ENCODE results near the gene PFKFB4.

PFKFB4 gene

GRCh38 chr3:48584836-48585235, 28.2 kb upstream of the PFKFB4 start:
- no peak for DNase-seq (ENCODE audit: low spot score)

DNA sequence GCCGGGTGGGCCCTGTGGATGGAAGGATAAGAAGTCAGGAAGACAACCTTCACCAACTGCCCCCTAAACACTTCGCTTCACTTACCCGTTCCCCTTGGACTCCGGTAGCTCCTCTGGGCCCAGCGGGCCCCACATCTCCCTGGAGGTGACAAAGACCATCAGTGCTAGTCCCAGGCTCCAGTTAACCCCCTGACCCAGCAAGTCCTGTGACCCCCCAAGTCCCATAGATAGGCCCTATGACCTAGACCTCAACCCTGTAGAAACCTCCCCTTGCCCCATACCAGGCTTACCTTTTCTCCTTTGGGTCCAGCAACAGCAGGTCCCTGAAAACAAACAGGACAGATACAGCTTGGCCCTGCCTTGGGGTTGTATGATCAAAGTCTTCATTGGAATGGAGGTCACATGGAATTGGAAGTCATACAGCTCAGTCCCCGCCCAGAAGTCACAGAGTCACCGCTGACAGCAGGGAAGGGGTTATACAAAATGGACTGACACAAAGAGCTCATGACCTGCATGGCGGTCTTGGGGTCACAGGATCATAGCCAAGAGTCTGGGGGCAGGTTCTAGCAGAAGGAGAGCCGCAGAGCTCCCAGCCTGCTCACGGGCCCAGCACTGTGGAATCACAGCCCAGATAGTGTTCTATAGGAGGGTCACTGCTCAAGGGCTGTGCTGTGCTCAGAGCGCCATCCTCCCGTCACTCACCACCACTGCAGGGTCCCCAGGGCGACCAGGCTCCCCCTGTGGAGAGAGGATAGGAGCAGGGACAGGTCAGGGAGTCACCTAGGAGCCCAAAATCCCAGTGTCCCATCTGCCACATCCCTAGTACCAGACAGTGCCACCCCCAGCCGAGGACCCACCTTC, 25.2 kb upstream of the PFKFB4 start:
- DNase-seq (ENCODE audit: low spot score): no peak

DNA sequence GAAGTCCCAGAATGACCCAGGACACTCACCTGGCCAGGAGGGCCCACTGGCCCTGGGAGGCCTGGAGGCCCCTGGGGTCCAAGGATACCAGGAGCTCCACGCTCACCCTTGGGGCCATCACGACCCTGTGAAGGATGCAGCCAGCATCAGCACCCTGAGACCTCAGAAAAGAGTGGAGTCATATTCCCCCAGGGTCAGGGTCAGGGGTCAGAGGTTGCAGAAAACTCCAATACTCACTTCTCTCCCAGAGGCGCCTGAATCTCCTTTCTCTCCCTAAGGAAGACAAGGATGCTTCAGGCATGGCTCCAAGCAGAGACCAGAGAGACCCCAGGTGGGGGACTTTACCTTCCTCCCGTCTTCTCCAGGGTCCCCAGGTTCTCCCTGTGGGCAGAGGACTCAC, 20.0 kb upstream of the PFKFB4 start:
- no peak for DNase-seq (ENCODE audit: low spot score)

- DNase-seq (ENCODE audit: low spot score): no peak
These were observed 18.8 kb upstream of the PFKFB4 start for GRCh38 chr3:48575366-48575765.

DNA sequence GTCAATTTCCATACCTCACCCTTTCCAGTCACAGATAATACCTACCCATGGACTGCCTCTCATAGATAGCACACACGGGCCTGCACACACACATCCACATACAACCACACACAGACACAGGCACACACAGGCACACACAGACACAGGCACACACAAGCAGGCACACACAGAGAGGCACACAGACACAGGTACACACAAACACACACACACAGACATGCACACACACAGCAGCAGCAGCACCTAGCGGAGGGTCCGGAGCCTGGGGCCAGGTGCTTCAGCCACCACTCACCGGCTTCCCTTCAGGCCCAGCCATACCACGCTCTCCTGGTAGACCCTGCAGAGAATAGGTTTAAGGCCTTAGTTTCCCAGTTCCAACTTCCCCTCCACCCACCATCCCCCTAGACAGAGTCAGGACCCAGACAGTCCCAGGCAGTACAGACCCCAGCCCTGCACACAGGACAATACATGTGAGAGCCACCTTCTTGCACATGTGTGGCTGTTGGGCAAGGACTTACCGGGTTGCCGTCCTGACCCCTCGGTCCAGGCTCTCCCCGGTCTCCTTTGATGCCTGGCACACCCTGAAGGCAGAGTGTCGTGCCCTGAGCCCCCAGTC, 17.5 kb upstream of the PFKFB4 start:
- DNase-seq (ENCODE audit: low spot score): no peak

DNA sequence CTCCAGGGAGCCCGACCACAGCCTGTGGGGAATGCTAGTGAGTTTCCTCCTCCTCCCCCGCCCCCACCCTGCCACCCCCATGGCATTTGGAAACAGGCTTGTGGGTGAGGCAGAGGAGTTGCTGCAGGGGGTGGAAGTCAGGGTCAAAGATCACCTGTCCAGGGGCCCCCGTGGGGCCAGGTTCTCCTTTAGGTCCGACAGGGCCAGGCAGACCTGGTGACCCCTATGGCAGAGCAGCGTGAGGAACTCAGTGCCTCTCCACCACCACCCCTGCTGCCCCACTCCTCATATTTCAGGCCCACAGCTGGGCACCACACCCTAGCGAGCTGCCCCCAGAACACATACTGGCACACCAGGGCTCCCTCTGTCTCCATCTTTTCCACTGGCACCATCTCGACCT, 15.9 kb upstream of the PFKFB4 start:
- no peak for DNase-seq (ENCODE audit: low spot score)

- no peak for DNase-seq (ENCODE audit: low spot score)
These were observed 15.3 kb upstream of the PFKFB4 start for GRCh38 chr3:48571938-48572337.

DNA sequence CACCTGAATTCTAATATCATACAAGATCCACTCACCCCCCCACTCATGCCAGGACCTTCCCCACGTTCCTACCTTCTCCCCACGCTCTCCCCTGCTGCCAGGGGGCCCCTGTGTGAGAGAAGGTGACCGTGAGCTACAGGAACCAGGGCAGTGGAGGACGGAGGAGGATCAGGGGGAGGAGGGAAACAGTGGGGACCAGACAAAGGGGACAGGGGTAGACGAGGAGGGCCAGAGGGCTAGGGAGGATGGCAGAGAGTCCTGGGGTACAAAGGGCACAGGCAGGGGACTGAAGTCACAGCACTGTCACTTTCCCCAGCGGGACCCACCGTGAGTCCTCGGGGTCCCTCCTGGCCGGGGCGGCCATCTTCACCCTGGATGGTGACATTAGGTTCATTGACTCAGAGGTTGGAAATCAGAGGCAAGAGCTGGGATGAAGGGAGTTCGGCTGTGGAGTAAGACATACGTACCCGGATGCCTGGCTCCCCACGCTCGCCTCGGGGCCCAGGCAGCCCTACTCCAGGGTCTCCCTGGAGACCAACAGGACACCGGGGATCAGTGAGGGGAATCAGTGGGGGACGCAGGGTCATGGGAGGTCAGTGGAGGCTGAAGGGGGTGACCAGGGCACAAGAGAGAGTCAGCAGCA, 13.3 kb upstream of the PFKFB4 start:
- no peak for DNase-seq (ENCODE audit: low spot score)

DNA sequence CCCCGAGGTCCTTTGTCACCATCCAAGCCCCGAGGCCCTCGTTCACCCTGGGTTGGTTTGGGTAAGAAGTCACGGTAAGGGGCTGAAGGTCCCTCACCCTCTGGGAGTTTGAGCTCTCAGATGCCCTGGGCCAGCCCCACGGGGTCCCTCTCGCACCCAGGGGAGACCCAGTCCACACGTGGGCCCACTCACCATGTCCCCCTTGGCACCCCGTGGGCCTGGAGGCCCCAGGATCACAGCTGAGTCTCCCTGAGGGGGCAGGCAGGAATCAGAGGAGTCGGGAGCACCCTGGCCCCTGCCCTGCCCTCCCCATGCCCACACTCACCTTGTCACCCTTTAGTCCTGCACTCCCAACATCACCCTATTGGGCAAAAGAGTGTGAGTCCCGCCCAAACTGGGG, 12.8 kb upstream of the PFKFB4 start:
- DNase-seq (ENCODE audit: low spot score): no peak

DNA sequence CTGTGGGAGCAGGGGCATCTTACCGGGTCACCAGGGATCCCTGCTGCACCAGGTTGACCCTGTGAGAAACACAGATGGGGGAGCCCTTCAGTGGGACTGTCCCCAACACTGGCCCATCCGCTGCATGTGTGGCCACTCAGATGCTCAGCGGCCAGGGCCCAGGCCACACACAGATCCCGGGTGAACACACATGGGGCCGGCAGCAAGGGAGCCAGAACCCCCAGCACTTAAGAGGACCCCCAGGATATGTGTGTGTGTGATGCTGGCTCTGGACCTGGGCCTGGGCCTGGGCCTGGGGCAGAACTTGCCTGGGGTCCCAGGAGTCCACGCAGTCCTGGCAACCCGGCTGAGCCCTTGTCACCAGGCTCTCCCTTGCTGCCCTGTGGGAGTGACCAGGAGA, 11.9 kb upstream of the PFKFB4 start:
- no peak for DNase-seq (ENCODE audit: low spot score)

DNA sequence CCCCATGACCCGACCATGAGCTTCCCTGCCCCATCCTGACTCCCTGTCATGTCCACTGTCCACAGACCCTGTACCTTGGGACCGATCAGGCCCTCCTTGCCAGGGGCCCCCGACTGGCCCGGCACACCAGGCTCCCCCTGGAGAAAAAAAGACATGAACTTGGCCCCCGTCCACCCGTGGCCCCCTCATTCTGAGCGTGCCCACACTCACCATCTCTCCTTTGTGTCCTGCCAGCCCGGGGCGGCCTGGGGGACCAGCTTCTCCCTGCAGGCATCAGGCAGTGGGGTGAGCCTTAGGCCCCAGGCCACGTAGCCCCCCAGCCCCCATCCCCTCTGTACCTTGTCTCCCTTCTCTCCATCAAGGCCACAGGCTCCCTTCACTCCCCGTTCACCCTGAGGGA, 10.9 kb upstream of the PFKFB4 start:
- DNase-seq (ENCODE audit: low spot score): no peak

- no peak for DNase-seq (ENCODE audit: low spot score)
These were observed 10.5 kb upstream of the PFKFB4 start for GRCh38 chr3:48567090-48567489.

- no peak for DNase-seq (ENCODE audit: low spot score)
These were observed 9.8 kb upstream of the PFKFB4 start for GRCh38 chr3:48566401-48566760.

DNA sequence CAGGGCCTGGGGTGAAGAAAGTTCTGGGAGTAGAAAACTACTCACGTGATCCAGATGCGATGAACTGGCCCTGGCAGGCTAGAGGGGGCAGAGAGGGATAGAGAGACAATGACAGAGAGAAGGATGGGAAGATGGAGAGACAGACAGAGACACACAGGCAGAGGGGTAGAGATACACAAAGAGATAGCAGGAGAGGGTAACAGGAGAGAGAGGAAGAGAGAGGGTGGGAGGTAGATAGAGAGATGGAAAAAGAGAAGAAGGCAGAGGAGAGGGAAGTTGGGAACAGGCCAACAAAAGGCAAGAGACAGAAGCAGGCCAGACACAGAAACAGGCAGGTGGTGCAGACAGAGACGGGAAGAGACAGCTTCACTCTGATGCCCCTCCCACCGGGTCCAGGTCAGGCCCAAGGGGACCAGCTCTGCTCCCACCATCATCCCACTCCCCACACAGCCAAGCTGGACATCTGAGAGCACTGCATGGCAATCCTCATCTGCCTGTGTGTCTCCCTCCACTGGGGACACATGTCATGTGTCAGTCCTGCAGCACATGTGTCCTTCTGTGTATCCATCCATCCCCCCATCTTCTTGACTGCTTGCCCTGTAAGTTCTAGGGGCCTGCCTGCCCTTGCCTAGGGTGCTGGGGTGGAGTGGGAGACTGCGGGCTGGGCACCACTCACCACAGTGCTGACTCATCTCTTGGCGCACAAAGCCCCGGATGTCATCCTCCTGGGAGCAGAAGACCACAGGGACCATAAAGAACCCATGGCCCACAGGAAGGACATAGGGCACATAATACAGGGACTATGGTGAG, 9.2 kb upstream of the PFKFB4 start:
- no peak for DNase-seq (ENCODE audit: low spot score)

- DNase-seq (ENCODE audit: low spot score): no peak
These were observed 8.6 kb upstream of the PFKFB4 start for GRCh38 chr3:48565186-48565585.

DNA sequence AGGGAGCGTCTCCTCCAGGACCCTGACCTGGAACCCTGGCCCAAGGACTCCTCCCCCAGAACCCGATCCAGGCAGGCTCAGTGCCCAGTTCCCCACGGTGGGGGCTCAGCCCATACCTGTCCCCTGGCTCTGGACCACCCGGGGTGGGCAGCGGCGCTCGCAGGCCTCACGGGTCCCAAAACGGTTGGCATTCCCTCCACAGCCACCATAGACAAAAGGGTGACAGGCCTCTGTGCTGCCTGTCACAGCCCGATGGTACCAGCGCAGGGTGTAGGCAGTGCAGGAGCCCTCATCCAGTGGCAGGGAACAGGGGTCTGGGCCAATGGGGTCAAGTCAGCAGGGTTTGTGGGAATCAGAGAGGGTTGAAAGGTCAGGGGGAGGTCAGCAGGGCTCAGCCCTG, 8.1 kb upstream of the PFKFB4 start:
- no peak for DNase-seq (ENCODE audit: low spot score)

DNA sequence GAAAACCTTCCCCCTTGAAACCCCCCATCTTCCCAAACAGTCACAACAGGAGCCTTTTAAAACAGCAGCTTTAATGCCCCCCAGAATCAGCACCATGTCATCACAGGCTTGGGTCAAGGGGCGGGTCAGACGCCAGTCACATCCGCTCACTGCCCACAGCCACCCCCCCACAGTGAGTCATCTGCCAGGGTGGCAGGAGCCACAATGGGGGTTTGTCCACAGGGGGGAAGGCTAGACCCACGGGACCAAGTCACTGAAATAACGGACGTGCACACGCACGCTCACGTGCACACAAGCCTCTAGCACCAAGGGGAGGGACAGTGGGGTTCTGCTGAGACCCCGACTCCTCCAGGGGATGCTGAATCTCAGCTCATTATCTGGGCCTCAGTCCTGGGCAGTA, 7.4 kb upstream of the PFKFB4 start:
- DNase-seq (ENCODE audit: low spot score): no peak

GRCh38 chr3:48563382-48563918, 6.8 kb upstream of the PFKFB4 start, which contains the start of gene UCN2:
Gene UCN2 (minus strand): TSS chr3:48563781. CDS start chr3:48563124, 657 bp downstream.
- no peak for DNase-seq (ENCODE audit: low spot score)

- no peak for DNase-seq (ENCODE audit: low spot score)
These were observed 5.9 kb upstream of the PFKFB4 start for GRCh38 chr3:48562367-48563095.

DNA sequence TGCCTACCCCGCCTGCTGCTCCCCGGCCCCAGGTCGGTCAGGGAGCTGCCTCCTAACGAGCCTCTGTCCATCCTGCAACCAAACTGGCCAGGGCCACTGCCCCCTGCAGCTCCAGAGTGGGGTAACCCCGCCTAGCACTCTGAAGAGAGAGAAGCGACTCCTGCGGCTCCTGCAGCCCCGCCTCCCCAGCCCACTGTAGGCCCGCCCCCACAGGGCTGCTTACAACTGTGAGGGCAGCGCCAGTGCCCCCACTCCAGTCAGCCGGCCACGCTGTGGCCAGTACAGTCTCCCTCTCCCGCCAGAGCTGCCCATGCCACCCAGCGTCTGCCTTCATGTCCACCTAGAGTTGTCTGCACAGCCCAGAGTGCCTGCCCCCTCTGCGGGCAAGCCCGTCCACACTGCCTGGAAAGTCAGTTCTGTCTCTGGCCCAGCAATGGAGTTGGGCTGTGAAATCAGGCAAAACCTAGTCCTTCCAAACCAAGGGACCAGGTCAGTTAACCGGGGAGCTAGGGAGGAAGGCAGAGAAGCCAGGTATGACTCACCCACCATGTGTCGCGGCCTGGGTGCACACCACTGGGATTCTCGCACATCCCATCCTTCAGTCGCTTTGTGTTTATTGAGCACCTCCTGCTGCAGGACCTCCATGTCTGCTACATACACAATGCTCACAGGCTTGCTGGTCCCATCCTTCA, 4.6 kb upstream of the PFKFB4 start:
- DNase-seq (ENCODE audit: low spot score): no peak

- DNase-seq (ENCODE audit: low spot score): no peak
These were observed 4.0 kb upstream of the PFKFB4 start for GRCh38 chr3:48560648-48561018.

Data from D341Med (cell line).